ENCODE results near the gene IRF3.

The IRF3 gene

GRCh38 chr19:49652551-49653465 is 12.8 kb downstream of the IRF3 start:
- peaks cover 40% of the 10 kb centered on the region for H3K36me3 Mint-ChIP-seq (ENCODE audit: low read depth)
- no peak overlapping the region for H3K27ac Mint-ChIP-seq
- no peak for DNase-seq (ENCODE audit: low spot score)
- no peaks in the 10 kb centered on the region for H3K9me3 Mint-ChIP-seq
- H3K4me3 Mint-ChIP-seq: no peak overlapping the region
- peaks cover 3% of the 10 kb centered on the region for H3K4me1 Mint-ChIP-seq (ENCODE audit: low read depth)
- no peaks in the 10 kb centered on the region for H3K27me3 Mint-ChIP-seq (ENCODE audit: low read depth)

GRCh38 chr19:49651820-49652550 is 13.7 kb downstream of the IRF3 start:
- DNase-seq (ENCODE audit: low spot score): no peak
- H3K4me3 Mint-ChIP-seq: no peak overlapping the region
- no peak overlapping the region for H3K27ac Mint-ChIP-seq
- H3K36me3 Mint-ChIP-seq (ENCODE audit: low read depth): peaks cover 36% of the 10 kb centered on the region
- no peaks in the 10 kb centered on the region for H3K9me3 Mint-ChIP-seq
- H3K4me1 Mint-ChIP-seq (ENCODE audit: low read depth): peaks cover 3% of the 10 kb centered on the region
- no peaks in the 10 kb centered on the region for H3K27me3 Mint-ChIP-seq (ENCODE audit: low read depth)

- DNase-seq (ENCODE audit: low spot score): no peak
- Mint-ChIP-seq H3K36me3 (ENCODE audit: low read depth) (peaks cover 34% of the 10 kb centered on the region), H3K27ac (no peak overlapping the region), H3K4me3 (no peak overlapping the region), H3K9me3 (no peaks in the 10 kb centered on the region), H3K27me3 (ENCODE audit: low read depth) (no peaks in the 10 kb centered on the region), H3K4me1 (ENCODE audit: low read depth) (peaks cover 3% of the 10 kb centered on the region)
Measured at GRCh38 chr19:49651029-49651819, 14.4 kb downstream of the IRF3 start.

- DNase-seq (ENCODE audit: low spot score): no peak
- H3K27me3 Mint-ChIP-seq (ENCODE audit: low read depth): no peaks in the 10 kb centered on the region
- no peak overlapping the region for H3K4me3 Mint-ChIP-seq
- no peaks in the 10 kb centered on the region for H3K9me3 Mint-ChIP-seq
- H3K27ac Mint-ChIP-seq: no peak overlapping the region
- peaks cover 24% of the 10 kb centered on the region for H3K36me3 Mint-ChIP-seq (ENCODE audit: low read depth)
- peaks cover 20% of the 10 kb centered on the region for H3K4me1 Mint-ChIP-seq (ENCODE audit: low read depth)
Measured at GRCh38 chr19:49646586-49646985, 19.1 kb downstream of the IRF3 start.

GRCh38 chr19:49645995-49646394 is 19.7 kb downstream of the IRF3 start:
- Mint-ChIP-seq H3K36me3 (ENCODE audit: low read depth) (peaks cover 24% of the 10 kb centered on the region), H3K4me3 (no peak overlapping the region), H3K27me3 (ENCODE audit: low read depth) (no peaks in the 10 kb centered on the region), H3K4me1 (ENCODE audit: low read depth) (peaks cover 21% of the 10 kb centered on the region), H3K9me3 (no peaks in the 10 kb centered on the region), H3K27ac (no peak overlapping the region)
- DNase-seq (ENCODE audit: low spot score): no peak

- Mint-ChIP-seq H3K4me1 (ENCODE audit: low read depth) (peaks cover 25% of the 10 kb centered on the region), H3K36me3 (ENCODE audit: low read depth) (peaks cover 23% of the 10 kb centered on the region), H3K9me3 (no peaks in the 10 kb centered on the region), H3K27ac (no peak overlapping the region), H3K27me3 (ENCODE audit: low read depth) (no peaks in the 10 kb centered on the region), H3K4me3 (no peak overlapping the region)
- DNase-seq (ENCODE audit: low spot score): no peak
Measured at GRCh38 chr19:49645592-49645991, 20.1 kb downstream of the IRF3 start.

- peaks cover 35% of the 10 kb centered on the region for H3K4me1 Mint-ChIP-seq (ENCODE audit: low read depth)
- H3K4me3 Mint-ChIP-seq: peak overlapping the region; percentile 96
- H3K27ac Mint-ChIP-seq: peak overlapping the region; percentile 84
- peaks cover 2% of the 10 kb centered on the region for H3K27me3 Mint-ChIP-seq (ENCODE audit: low read depth)
- no peaks in the 10 kb centered on the region for H3K9me3 Mint-ChIP-seq
- H3K36me3 Mint-ChIP-seq (ENCODE audit: low read depth): peaks cover 15% of the 10 kb centered on the region
- peak; percentile 41 for DNase-seq (ENCODE audit: low spot score)
Measured at GRCh38 chr19:49643466-49643865, 22.2 kb downstream of the IRF3 start.

- no peak for DNase-seq (ENCODE audit: low spot score)
- Mint-ChIP-seq H3K4me3 (peak overlapping the region; percentile 96), H3K4me1 (ENCODE audit: low read depth) (peaks cover 41% of the 10 kb centered on the region), H3K27ac (peak overlapping the region; percentile 84), H3K27me3 (ENCODE audit: low read depth) (peaks cover 5% of the 10 kb centered on the region), H3K36me3 (ENCODE audit: low read depth) (peaks cover 15% of the 10 kb centered on the region), H3K9me3 (no peaks in the 10 kb centered on the region)
Measured at GRCh38 chr19:49642492-49643035, 23.1 kb downstream of the IRF3 start.

- peak within 1 kb of the TSS; percentile 97 for H3K27ac Mint-ChIP-seq
- H3K4me1 Mint-ChIP-seq (ENCODE audit: low read depth): peaks cover 41% of the 10 kb centered on the region
- peak; percentile 100 for DNase-seq (ENCODE audit: low spot score)
- H3K4me3 Mint-ChIP-seq: peak within 1 kb of the TSS; percentile 96
- H3K9me3 Mint-ChIP-seq: no peaks in the 10 kb centered on the region
- peaks cover 12% of the 10 kb centered on the region for H3K36me3 Mint-ChIP-seq (ENCODE audit: low read depth)
- H3K27me3 Mint-ChIP-seq (ENCODE audit: low read depth): peaks cover 5% of the 10 kb centered on the region
Measured at GRCh38 chr19:49641688-49642491, 23.8 kb downstream of the IRF3 start, which contains the start of gene SCAF1. Gene SCAF1 (plus strand): TSS chr19:49642209. CDS start chr19:49645027, 2,818 bp downstream.

GRCh38 chr19:49640113-49640898 is 25.4 kb downstream of the IRF3 start, which contains the start of gene RRAS:
Gene RRAS (minus strand): TSS chr19:49640143. CDS start chr19:49640098, 45 bp downstream.
- Mint-ChIP-seq H3K4me1 (ENCODE audit: low read depth) (peaks cover 41% of the 10 kb centered on the region), H3K36me3 (ENCODE audit: low read depth) (peaks cover 2% of the 10 kb centered on the region), H3K9me3 (no peaks in the 10 kb centered on the region), H3K27me3 (ENCODE audit: low read depth) (peaks cover 5% of the 10 kb centered on the region), H3K4me3 (peak within 1 kb of the TSS; percentile 96), H3K27ac (peak within 1 kb of the TSS; percentile 97)
- peak; percentile 100 for DNase-seq (ENCODE audit: low spot score)

GRCh38 chr19:49639401-49640112 is 26.1 kb downstream of the IRF3 start:
- peaks cover 5% of the 10 kb centered on the region for H3K27me3 Mint-ChIP-seq (ENCODE audit: low read depth)
- H3K4me1 Mint-ChIP-seq (ENCODE audit: low read depth): peaks cover 41% of the 10 kb centered on the region
- DNase-seq (ENCODE audit: low spot score): no peak
- peaks cover 2% of the 10 kb centered on the region for H3K36me3 Mint-ChIP-seq (ENCODE audit: low read depth)
- peak overlapping the region; percentile 73 for H3K27ac Mint-ChIP-seq
- H3K9me3 Mint-ChIP-seq: no peaks in the 10 kb centered on the region
- peak overlapping the region; percentile 96 for H3K4me3 Mint-ChIP-seq
